ENCODE data around the gene SMG1. TPM values are rescaled to one million over a fixed set of nuclear protein-coding genes. Genes with fewer than 3 reads are reported as not detected.

SMG1 gene
- total and polyA plus RNA-seq, 4 donors = 5.3 to 70.8 (median 22.3) TPM

- Histone ChIP-seq H3K4me1 (ENCODE audit: control insufficient read depth in 4 of 4, insufficient read depth in 4 of 4, low read length in 3 of 4) (peaks cover 4 to 11% (median 8%) of the 10 kb centered on the region in 4 donors), H3K27ac (ENCODE audit: low read depth in 1 of 2, low read length in 2 of 2) (no peak overlapping the region), H3K36me3 (ENCODE audit: control insufficient read depth in 4 of 4, insufficient read depth in 3 of 4, low read depth in 1 of 4, low read length in 3 of 4) (peaks cover 3 to 32% (median 29%) of the 10 kb centered on the region in 4 donors), H3K9ac (ENCODE audit: low read depth in 1 of 2, low read length in 2 of 2) (no peak overlapping the region), H3K4me3 (ENCODE audit: low read depth in 1 of 3, low read length in 3 of 3) (no peak overlapping the region), H3K27me3 (ENCODE audit: control insufficient read depth in 4 of 4, insufficient read depth in 4 of 4, low read length in 3 of 4) (no peaks in the 10 kb centered on the region), H3K9me3 (ENCODE audit: control insufficient read depth in 4 of 4, low read length in 3 of 4) (no peaks in the 10 kb centered on the region)
- peak in 1 of 2 donors; percentile 35 for TF ChIP-seq RXRA (IDR thresholded peaks at IDR 0.05)
- no peak for TF ChIP-seq RAD21 (IDR thresholded peaks at IDR 0.05)
- WGBS = 29% methylated on average over 2 of the region's 2 CpGs
- DNase-seq (ENCODE audit: low spot score) = no peak
Measured at GRCh38 chr16:18805257-18805773, 120.9 kb downstream of the SMG1 start.

GRCh38 chr16:18804540-18804939 is 121.7 kb downstream of the SMG1 start:
- DNase-seq (ENCODE audit: low spot score) = no peak
- H3K36me3 ChIP-seq (ENCODE audit: control insufficient read depth in 4 of 4, insufficient read depth in 3 of 4, low read depth in 1 of 4, low read length in 3 of 4) = peaks cover 3 to 25% (median 21%) of the 10 kb centered on the region in 4 donors
- TF ChIP-seq EGR1 (IDR thresholded peaks at IDR 0.05; ENCODE audit: low read depth in 2 of 2) (no peak), FOXA1 (IDR thresholded peaks at IDR 0.05) (no peak), YY1 (IDR thresholded peaks at IDR 0.05) (no peak), GABPA (IDR thresholded peaks at IDR 0.05 in 1 of 2, conservative IDR thresholded peaks at IDR 0.05 in 1 of 2) (no peak), RAD21 (IDR thresholded peaks at IDR 0.05) (no peak), RXRA (IDR thresholded peaks at IDR 0.05) (no peak), ZBTB33 (IDR thresholded peaks at IDR 0.05) (no peak), FOXA2 (IDR thresholded peaks at IDR 0.05) (no peak), HNF4G (IDR thresholded peaks at IDR 0.05) (no peak), JUND (IDR thresholded peaks at IDR 0.05) (no peak), TAF1 (conservative IDR thresholded peaks at IDR 0.05) (no peak), NR2F2 (IDR thresholded peaks at IDR 0.05) (no peak), ATF3 (IDR thresholded peaks at IDR 0.05) (no peak), HNF4A (conservative IDR thresholded peaks at IDR 0.05) (no peak), SP1 (IDR thresholded peaks at IDR 0.05) (no peak)
- TF ChIP-seq, protein P1, sequence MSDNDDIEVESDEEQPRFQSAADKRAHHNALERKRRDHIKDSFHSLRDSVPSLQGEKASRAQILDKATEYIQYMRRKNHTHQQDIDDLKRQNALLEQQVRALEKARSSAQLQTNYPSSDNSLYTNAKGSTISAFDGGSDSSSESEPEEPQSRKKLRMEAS (IDR thresholded peaks at IDR 0.05) = no peak
- TF ChIP-seq, protein P2, sequence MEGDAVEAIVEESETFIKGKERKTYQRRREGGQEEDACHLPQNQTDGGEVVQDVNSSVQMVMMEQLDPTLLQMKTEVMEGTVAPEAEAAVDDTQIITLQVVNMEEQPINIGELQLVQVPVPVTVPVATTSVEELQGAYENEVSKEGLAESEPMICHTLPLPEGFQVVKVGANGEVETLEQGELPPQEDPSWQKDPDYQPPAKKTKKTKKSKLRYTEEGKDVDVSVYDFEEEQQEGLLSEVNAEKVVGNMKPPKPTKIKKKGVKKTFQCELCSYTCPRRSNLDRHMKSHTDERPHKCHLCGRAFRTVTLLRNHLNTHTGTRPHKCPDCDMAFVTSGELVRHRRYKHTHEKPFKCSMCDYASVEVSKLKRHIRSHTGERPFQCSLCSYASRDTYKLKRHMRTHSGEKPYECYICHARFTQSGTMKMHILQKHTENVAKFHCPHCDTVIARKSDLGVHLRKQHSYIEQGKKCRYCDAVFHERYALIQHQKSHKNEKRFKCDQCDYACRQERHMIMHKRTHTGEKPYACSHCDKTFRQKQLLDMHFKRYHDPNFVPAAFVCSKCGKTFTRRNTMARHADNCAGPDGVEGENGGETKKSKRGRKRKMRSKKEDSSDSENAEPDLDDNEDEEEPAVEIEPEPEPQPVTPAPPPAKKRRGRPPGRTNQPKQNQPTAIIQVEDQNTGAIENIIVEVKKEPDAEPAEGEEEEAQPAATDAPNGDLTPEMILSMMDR (IDR thresholded peaks at IDR 0.05; ENCODE audit: low read depth, low read length, missing input control) = no peak
- TF ChIP-seq, protein P3, sequence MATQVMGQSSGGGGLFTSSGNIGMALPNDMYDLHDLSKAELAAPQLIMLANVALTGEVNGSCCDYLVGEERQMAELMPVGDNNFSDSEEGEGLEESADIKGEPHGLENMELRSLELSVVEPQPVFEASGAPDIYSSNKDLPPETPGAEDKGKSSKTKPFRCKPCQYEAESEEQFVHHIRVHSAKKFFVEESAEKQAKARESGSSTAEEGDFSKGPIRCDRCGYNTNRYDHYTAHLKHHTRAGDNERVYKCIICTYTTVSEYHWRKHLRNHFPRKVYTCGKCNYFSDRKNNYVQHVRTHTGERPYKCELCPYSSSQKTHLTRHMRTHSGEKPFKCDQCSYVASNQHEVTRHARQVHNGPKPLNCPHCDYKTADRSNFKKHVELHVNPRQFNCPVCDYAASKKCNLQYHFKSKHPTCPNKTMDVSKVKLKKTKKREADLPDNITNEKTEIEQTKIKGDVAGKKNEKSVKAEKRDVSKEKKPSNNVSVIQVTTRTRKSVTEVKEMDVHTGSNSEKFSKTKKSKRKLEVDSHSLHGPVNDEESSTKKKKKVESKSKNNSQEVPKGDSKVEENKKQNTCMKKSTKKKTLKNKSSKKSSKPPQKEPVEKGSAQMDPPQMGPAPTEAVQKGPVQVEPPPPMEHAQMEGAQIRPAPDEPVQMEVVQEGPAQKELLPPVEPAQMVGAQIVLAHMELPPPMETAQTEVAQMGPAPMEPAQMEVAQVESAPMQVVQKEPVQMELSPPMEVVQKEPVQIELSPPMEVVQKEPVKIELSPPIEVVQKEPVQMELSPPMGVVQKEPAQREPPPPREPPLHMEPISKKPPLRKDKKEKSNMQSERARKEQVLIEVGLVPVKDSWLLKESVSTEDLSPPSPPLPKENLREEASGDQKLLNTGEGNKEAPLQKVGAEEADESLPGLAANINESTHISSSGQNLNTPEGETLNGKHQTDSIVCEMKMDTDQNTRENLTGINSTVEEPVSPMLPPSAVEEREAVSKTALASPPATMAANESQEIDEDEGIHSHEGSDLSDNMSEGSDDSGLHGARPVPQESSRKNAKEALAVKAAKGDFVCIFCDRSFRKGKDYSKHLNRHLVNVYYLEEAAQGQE (IDR thresholded peaks at IDR 0.05) = no peak
- no peaks in the 10 kb centered on the region for H3K27me3 ChIP-seq (ENCODE audit: control insufficient read depth in 4 of 4, insufficient read depth in 4 of 4, low read length in 3 of 4)
- no peak overlapping the region for H3K4me3 ChIP-seq (ENCODE audit: low read depth in 1 of 3, low read length in 3 of 3)
- H3K9ac ChIP-seq (ENCODE audit: low read depth in 1 of 2, low read length in 2 of 2) = no peak overlapping the region
- H3K4me1 ChIP-seq (ENCODE audit: control insufficient read depth in 4 of 4, insufficient read depth in 4 of 4, low read length in 3 of 4) = peaks cover 6 to 19% (median 15%) of the 10 kb centered on the region in 4 donors
- H3K9me3 ChIP-seq (ENCODE audit: control insufficient read depth in 4 of 4, low read length in 3 of 4) = no peaks in the 10 kb centered on the region
- 77% methylated on average over 3 of the region's 3 CpGs for WGBS
- peak overlapping the region in 1 of 2 donors; percentile 24 for H3K27ac ChIP-seq (ENCODE audit: low read depth in 1 of 2, low read length in 2 of 2)
